ENCODE measurements around the gene DYDC1. TPM values are rescaled to one million over a fixed set of nuclear protein-coding genes. Genes with fewer than 3 reads are reported as not detected.

Gene DYDC1
- total and polyA plus RNA-seq, 2 of the 13 experiments (the other 11 are each of a cell fraction or from before 2014, with no cell fraction given), result not detected

- no peak for TF ChIP-seq ZNF597 (CRISPR knock-in tag; IDR thresholded peaks at IDR 0.05)
- peak in 1 of 2 experiments; percentile 45; a peak in 1 of 4 replicates for TF ChIP-seq HMGXB4 (CRISPR knock-in tag; IDR thresholded peaks at IDR 0.05; ENCODE audit: borderline replicate concordance in 1 of 2, low read depth in 1 of 2)
- TF ChIP-seq BRF2 (CRISPR knock-in tag; IDR thresholded peaks at IDR 0.05), result no peak
- no peak for TF ChIP-seq ZNF781 (CRISPR knock-in tag; IDR thresholded peaks at IDR 0.05; ENCODE audit: borderline replicate concordance, not compliant biosample characterization)
- no peak for TF ChIP-seq ZNF891 (CRISPR knock-in tag; IDR thresholded peaks at IDR 0.05)
- no peak for TF ChIP-seq RBM39 (IDR thresholded peaks at IDR 0.05; ENCODE audit: low read depth, low read length, poor library complexity, severe bottlenecking)
- no peak for TF ChIP-seq ZNF432 (CRISPR knock-in tag; IDR thresholded peaks at IDR 0.05; ENCODE audit: borderline replicate concordance)
- TF ChIP-seq ZNF83 (CRISPR knock-in tag; IDR thresholded peaks at IDR 0.05; ENCODE audit: borderline replicate concordance), result no peak
- TF ChIP-seq ZNF34 (CRISPR knock-in tag; IDR thresholded peaks at IDR 0.05; ENCODE audit: borderline replicate concordance), result 0 out of 2 replicates have a peak, but pooled peaks have one; percentile 60
- TF ChIP-seq ZNF276 (CRISPR knock-in tag; IDR thresholded peaks at IDR 0.05; ENCODE audit: low read depth), result no peak
- no peak for TF ChIP-seq PREB (CRISPR knock-in tag; IDR thresholded peaks at IDR 0.05)
- TF ChIP-seq NFYB (CRISPR knock-in tag; IDR thresholded peaks at IDR 0.05), result no peak
- TF ChIP-seq ZFY (CRISPR knock-in tag; IDR thresholded peaks at IDR 0.05), result no peak
- no peak for TF ChIP-seq MZF1 (CRISPR knock-in tag; IDR thresholded peaks at IDR 0.05; ENCODE audit: borderline replicate concordance)
- peak; percentile 45; the same call in 1 of the 2 replicates for TF ChIP-seq ZNF724P (CRISPR knock-in tag; IDR thresholded peaks at IDR 0.05; ENCODE audit: borderline replicate concordance)
- no peak for TF ChIP-seq ARNT (IDR thresholded peaks at IDR 0.05)
These were observed 66.9 kb downstream of the DYDC1 start, which contains the start of gene MAT1A (continued) for GRCh38 chr10:80289451-80290287.

All from HepG2 (cell line).